Measurements from ENCODE around the gene PDIA2.

The PDIA2 gene

GRCh38 chr16:281660-282255 lies 1.2 kb upstream of the PDIA2 start:
- Mint-ChIP-seq H3K36me3 (no peaks in the 10 kb centered on the region), H3K4me3 (no peak overlapping the region), H3K27me3 (peaks cover 4% of the 10 kb centered on the region), H3K4me1 (ENCODE audit: low read depth) (peaks cover 5% of the 10 kb centered on the region), H3K9me3 (ENCODE audit: low read depth) (no peaks in the 10 kb centered on the region), H3K27ac (no peak overlapping the region)

- H3K4me1 Mint-ChIP-seq (ENCODE audit: low read depth), result peaks cover 5% of the 10 kb centered on the region
- H3K27me3 Mint-ChIP-seq, result peaks cover 4% of the 10 kb centered on the region
- H3K27ac Mint-ChIP-seq, result no peak overlapping the region
- H3K36me3 Mint-ChIP-seq, result no peaks in the 10 kb centered on the region
- H3K4me3 Mint-ChIP-seq, result no peak overlapping the region
- H3K9me3 Mint-ChIP-seq (ENCODE audit: low read depth), result no peaks in the 10 kb centered on the region
Observed at GRCh38 chr16:282491-282890, 473 bp upstream of the PDIA2 start.

GRCh38 chr16:284204-285120 lies 1.5 kb downstream of the PDIA2 start:
- no peaks in the 10 kb centered on the region for H3K9me3 Mint-ChIP-seq (ENCODE audit: low read depth)
- peaks cover 3% of the 10 kb centered on the region for H3K36me3 Mint-ChIP-seq
- H3K27ac Mint-ChIP-seq, result no peak overlapping the region
- no peaks in the 10 kb centered on the region for H3K4me1 Mint-ChIP-seq (ENCODE audit: low read depth)
- peaks cover 2% of the 10 kb centered on the region for H3K27me3 Mint-ChIP-seq
- no peak overlapping the region for H3K4me3 Mint-ChIP-seq

- Mint-ChIP-seq H3K27me3 (peaks cover 2% of the 10 kb centered on the region), H3K9me3 (ENCODE audit: low read depth) (no peaks in the 10 kb centered on the region), H3K27ac (no peak overlapping the region), H3K4me1 (ENCODE audit: low read depth) (no peaks in the 10 kb centered on the region), H3K4me3 (no peak overlapping the region), H3K36me3 (peaks cover 3% of the 10 kb centered on the region)
Observed at GRCh38 chr16:285146-286055, 2.4 kb downstream of the PDIA2 start.

- Mint-ChIP-seq H3K36me3 (peaks cover 3% of the 10 kb centered on the region), H3K27ac (no peak overlapping the region), H3K4me1 (ENCODE audit: low read depth) (no peaks in the 10 kb centered on the region), H3K4me3 (no peak overlapping the region), H3K9me3 (ENCODE audit: low read depth) (no peaks in the 10 kb centered on the region), H3K27me3 (peaks cover 2% of the 10 kb centered on the region)
Observed at GRCh38 chr16:286491-287297, 3.7 kb downstream of the PDIA2 start.

GRCh38 chr16:287298-287811 lies 4.4 kb downstream of the PDIA2 start:
- H3K27me3 Mint-ChIP-seq, result no peaks in the 10 kb centered on the region
- no peak overlapping the region for H3K27ac Mint-ChIP-seq
- no peak overlapping the region for H3K4me3 Mint-ChIP-seq
- H3K4me1 Mint-ChIP-seq (ENCODE audit: low read depth), result no peaks in the 10 kb centered on the region
- peaks cover 3% of the 10 kb centered on the region for H3K36me3 Mint-ChIP-seq
- no peaks in the 10 kb centered on the region for H3K9me3 Mint-ChIP-seq (ENCODE audit: low read depth)

- no peaks in the 10 kb centered on the region for H3K9me3 Mint-ChIP-seq (ENCODE audit: low read depth)
- no peak overlapping the region for H3K27ac Mint-ChIP-seq
- no peaks in the 10 kb centered on the region for H3K4me1 Mint-ChIP-seq (ENCODE audit: low read depth)
- no peaks in the 10 kb centered on the region for H3K27me3 Mint-ChIP-seq
- no peak overlapping the region for H3K4me3 Mint-ChIP-seq
- peaks cover 3% of the 10 kb centered on the region for H3K36me3 Mint-ChIP-seq
Observed at GRCh38 chr16:287981-288920, 5.3 kb downstream of the PDIA2 start.

- no peak overlapping the region for H3K27ac Mint-ChIP-seq
- H3K4me1 Mint-ChIP-seq (ENCODE audit: low read depth), result no peaks in the 10 kb centered on the region
- H3K4me3 Mint-ChIP-seq, result no peak overlapping the region
- H3K27me3 Mint-ChIP-seq, result no peaks in the 10 kb centered on the region
- H3K9me3 Mint-ChIP-seq (ENCODE audit: low read depth), result no peaks in the 10 kb centered on the region
- H3K36me3 Mint-ChIP-seq, result peaks cover 3% of the 10 kb centered on the region
Observed at GRCh38 chr16:289395-289997, 6.5 kb downstream of the PDIA2 start.

- Mint-ChIP-seq H3K36me3 (peaks cover 3% of the 10 kb centered on the region), H3K27ac (no peak overlapping the region)
Observed at GRCh38 chr16:290015-290680, 7.2 kb downstream of the PDIA2 start.

GRCh38 chr16:290681-291405 lies 7.9 kb downstream of the PDIA2 start:
- H3K27me3 Mint-ChIP-seq, result no peaks in the 10 kb centered on the region
- no peaks in the 10 kb centered on the region for H3K4me1 Mint-ChIP-seq (ENCODE audit: low read depth)
- H3K27ac Mint-ChIP-seq, result no peak overlapping the region
- H3K4me3 Mint-ChIP-seq, result no peak overlapping the region
- no peaks in the 10 kb centered on the region for H3K9me3 Mint-ChIP-seq (ENCODE audit: low read depth)
- peaks cover 3% of the 10 kb centered on the region for H3K36me3 Mint-ChIP-seq

More at GRCh38 chr16:290015-290680, 7.2 kb downstream of the PDIA2 start:
- Mint-ChIP-seq H3K27me3 (no peaks in the 10 kb centered on the region), H3K4me1 (ENCODE audit: low read depth) (no peaks in the 10 kb centered on the region), H3K4me3 (no peak overlapping the region), H3K9me3 (ENCODE audit: low read depth) (no peaks in the 10 kb centered on the region)

- Mint-ChIP-seq H3K36me3 (peaks cover 3% of the 10 kb centered on the region), H3K9me3 (ENCODE audit: low read depth) (no peaks in the 10 kb centered on the region), H3K27me3 (no peaks in the 10 kb centered on the region), H3K4me1 (ENCODE audit: low read depth) (no peaks in the 10 kb centered on the region), H3K4me3 (no peak overlapping the region), H3K27ac (no peak overlapping the region)
Observed at GRCh38 chr16:291539-291938, 8.6 kb downstream of the PDIA2 start.

Data from activated naive CD8-positive, alpha-beta T cell (primary cell).